ENCODE data around the gene VAV2.

VAV2 gene

GRCh38 chr9:133888048-133888808, 103.9 kb downstream of the VAV2 start:
- no peak for TF ChIP-seq CTCF (IDR thresholded peaks at IDR 0.05)
- H3K27me3 Mint-ChIP-seq (ENCODE audit: low read depth, poor library complexity) = no peaks in the 10 kb centered on the region
- DNase-seq = no peak
- peaks cover 6% of the 10 kb centered on the region for H3K9me3 Mint-ChIP-seq
- H3K27ac Mint-ChIP-seq = peak overlapping the region; percentile 96
- peak overlapping the region; percentile 31 for H3K4me3 Mint-ChIP-seq
- no peaks in the 10 kb centered on the region for H3K36me3 Mint-ChIP-seq (ENCODE audit: low read depth)
- peaks cover 76% of the 10 kb centered on the region for H3K4me1 Mint-ChIP-seq

GRCh38 chr9:133887540-133888047, 104.5 kb downstream of the VAV2 start:
- Mint-ChIP-seq H3K27me3 (ENCODE audit: low read depth, poor library complexity) (no peaks in the 10 kb centered on the region), H3K4me1 (peaks cover 76% of the 10 kb centered on the region), H3K4me3 (no peak overlapping the region), H3K36me3 (ENCODE audit: low read depth) (no peaks in the 10 kb centered on the region), H3K27ac (no peak overlapping the region), H3K9me3 (peaks cover 6% of the 10 kb centered on the region)
- no peak for DNase-seq
- no peak for TF ChIP-seq CTCF (IDR thresholded peaks at IDR 0.05)

- Mint-ChIP-seq H3K27ac (peak overlapping the region; percentile 74), H3K4me1 (peaks cover 77% of the 10 kb centered on the region), H3K36me3 (ENCODE audit: low read depth) (no peaks in the 10 kb centered on the region), H3K9me3 (peaks cover 6% of the 10 kb centered on the region), H3K4me3 (no peak overlapping the region), H3K27me3 (ENCODE audit: low read depth, poor library complexity) (no peaks in the 10 kb centered on the region)
- TF ChIP-seq CTCF (IDR thresholded peaks at IDR 0.05) = no peak
- no peak for DNase-seq
Measured at GRCh38 chr9:133886563-133887501, 105.3 kb downstream of the VAV2 start.

- no peak for DNase-seq
- no peak for TF ChIP-seq CTCF (IDR thresholded peaks at IDR 0.05)
- H3K4me1 Mint-ChIP-seq = peaks cover 81% of the 10 kb centered on the region
- H3K27ac Mint-ChIP-seq = peak overlapping the region; percentile 21
- H3K9me3 Mint-ChIP-seq = no peaks in the 10 kb centered on the region
- no peak overlapping the region for H3K4me3 Mint-ChIP-seq
- no peaks in the 10 kb centered on the region for H3K36me3 Mint-ChIP-seq (ENCODE audit: low read depth)
- no peaks in the 10 kb centered on the region for H3K27me3 Mint-ChIP-seq (ENCODE audit: low read depth, poor library complexity)
Measured at GRCh38 chr9:133884907-133885744, 107.0 kb downstream of the VAV2 start.

GRCh38 chr9:133882849-133883755, 109.0 kb downstream of the VAV2 start:
- Mint-ChIP-seq H3K27me3 (ENCODE audit: low read depth, poor library complexity) (no peaks in the 10 kb centered on the region), H3K4me3 (no peak overlapping the region), H3K4me1 (peaks cover 74% of the 10 kb centered on the region), H3K9me3 (no peaks in the 10 kb centered on the region), H3K36me3 (ENCODE audit: low read depth) (no peaks in the 10 kb centered on the region), H3K27ac (peak overlapping the region; percentile 97)
- TF ChIP-seq CTCF (IDR thresholded peaks at IDR 0.05) = no peak
- DNase-seq = no peak
